ENCODE data around the gene GALR2.
A peak's percentile ranks its signal among the peaks of the same experiment; 100 is the strongest.
"Not testable (repeated sequence)": the region's sequence is repeated elsewhere in the genome, so short reads cannot be mapped to it uniquely, and the experiment has no call there.

GALR2 gene, protein sequence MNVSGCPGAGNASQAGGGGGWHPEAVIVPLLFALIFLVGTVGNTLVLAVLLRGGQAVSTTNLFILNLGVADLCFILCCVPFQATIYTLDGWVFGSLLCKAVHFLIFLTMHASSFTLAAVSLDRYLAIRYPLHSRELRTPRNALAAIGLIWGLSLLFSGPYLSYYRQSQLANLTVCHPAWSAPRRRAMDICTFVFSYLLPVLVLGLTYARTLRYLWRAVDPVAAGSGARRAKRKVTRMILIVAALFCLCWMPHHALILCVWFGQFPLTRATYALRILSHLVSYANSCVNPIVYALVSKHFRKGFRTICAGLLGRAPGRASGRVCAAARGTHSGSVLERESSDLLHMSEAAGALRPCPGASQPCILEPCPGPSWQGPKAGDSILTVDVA

DNA sequence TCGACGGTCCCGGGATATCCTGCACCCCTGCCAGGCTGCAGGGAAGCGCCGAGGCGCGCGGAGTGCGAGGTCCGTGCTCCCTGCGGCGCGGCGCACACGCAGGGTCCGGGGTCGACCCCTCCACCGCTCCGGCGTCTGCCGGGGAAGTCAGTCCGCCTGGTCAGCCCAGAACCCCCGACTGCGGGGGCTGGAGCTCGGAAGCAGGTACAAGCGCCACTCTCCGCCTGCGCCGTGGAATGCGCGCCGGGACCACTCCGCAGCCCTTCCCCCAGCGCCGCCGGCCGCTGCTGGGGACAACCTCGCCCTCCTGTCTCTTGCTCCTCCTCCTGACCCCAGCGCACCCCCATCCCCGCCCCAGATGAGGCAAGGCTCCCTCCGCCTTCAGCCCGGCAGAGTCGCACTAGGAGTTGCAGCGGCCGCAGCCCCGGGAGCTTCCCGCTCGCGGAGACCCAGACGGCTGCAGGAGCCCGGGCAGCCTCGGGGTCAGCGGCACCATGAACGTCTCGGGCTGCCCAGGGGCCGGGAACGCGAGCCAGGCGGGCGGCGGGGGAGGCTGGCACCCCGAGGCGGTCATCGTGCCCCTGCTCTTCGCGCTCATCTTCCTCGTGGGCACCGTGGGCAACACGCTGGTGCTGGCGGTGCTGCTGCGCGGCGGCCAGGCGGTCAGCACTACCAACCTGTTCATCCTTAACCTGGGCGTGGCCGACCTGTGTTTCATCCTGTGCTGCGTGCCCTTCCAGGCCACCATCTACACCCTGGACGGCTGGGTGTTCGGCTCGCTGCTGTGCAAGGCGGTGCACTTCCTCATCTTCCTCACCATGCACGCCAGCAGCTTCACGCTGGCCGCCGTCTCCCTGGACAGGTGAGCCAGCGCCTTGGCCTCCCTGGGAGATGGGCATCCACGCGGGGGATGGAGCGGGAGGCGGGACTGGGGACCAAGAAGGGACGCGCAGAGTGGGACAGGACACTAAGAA is at the start of gene GALR2:
Gene GALR2 (plus strand): TSS at position 392 of the 974 bp plus-strand sequence. CDS start 103 bp downstream, at position 495.
- DNase-seq: peak; percentile 47

DNA sequence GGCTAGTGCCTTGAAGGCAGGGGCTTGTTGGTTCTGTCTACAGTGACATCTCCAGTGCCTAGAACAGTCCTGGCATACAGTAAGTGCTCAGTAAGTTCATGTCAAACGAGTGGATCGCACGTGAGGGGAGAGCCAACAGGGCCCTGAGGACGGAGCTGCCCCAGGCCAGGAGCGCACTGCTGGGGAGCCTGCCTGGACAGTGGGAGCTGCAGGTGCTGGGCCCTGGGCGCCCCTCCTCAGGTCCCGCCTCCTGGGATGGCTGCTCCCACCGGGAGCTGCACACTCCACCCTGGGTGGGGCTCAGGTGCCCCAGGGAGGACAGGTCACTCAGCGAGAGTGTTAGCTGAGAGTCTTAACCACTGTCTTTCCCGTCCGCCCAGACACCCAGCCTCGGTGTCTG is 49.3 kb upstream of the GALR2 start:
- DNase-seq: no peak

DNA sequence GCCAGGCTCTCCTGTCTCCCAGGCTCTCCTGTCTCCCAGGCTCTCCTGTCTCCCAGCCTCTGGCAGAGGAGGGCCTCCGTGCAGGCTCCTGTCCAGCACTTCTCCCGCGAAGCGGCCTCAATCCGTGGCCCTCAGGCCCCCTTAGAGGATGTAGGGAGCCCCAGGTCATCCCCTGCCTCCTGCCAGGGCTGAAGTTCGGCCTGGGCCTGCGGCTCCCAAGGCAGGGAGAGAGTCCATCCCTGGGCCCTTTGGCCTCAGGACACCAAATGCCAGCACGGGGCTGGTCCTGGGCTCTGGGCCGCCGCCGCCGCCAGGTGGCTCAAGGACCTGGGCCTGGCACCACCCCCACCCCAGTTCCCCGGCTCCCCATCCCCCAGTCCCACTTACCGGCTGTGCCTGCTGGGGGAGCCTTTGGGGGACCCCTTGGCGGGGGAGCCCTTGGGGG is 47.8 kb upstream of the GALR2 start:
- DNase-seq: no peak

DNA sequence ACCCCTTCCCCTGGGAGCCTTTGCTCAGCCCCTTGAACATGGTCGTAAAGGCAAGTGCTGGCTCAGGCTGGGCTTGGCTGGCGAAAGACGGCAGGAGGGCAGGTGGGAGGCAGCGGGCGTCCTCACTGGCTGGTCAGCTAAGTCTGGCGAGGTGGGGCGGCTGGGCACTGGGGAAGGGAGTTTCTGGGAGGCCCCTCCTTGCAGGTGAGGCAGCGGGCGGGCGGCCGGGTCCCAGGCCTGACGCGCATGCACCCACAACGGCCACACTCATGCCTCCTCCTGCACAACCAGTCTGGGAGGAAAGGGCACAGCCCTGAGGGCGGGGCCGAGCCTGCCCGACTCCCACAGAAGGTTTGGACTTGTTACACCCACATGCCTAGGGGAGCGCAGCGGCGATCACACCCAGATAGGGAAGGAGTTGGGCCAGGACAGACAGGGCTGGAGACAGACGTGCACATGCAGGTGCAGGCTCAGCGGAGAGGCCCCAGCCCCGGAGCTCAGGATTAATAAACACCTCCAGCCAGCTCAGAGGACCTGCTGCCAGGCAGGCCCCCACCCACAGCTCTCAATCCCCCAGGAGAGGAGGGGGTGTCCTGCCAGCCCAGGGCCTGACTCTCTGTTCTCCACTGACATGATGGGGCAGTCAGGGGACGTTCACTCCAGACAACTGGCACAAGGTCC is 47.3 kb upstream of the GALR2 start, which contains the start of gene EVPL:
Gene EVPL (minus strand): TSS at position 148 of the 681 bp plus-strand sequence. CDS start 108 bp downstream, at position 40.
- DNase-seq: peak; percentile 79

DNA sequence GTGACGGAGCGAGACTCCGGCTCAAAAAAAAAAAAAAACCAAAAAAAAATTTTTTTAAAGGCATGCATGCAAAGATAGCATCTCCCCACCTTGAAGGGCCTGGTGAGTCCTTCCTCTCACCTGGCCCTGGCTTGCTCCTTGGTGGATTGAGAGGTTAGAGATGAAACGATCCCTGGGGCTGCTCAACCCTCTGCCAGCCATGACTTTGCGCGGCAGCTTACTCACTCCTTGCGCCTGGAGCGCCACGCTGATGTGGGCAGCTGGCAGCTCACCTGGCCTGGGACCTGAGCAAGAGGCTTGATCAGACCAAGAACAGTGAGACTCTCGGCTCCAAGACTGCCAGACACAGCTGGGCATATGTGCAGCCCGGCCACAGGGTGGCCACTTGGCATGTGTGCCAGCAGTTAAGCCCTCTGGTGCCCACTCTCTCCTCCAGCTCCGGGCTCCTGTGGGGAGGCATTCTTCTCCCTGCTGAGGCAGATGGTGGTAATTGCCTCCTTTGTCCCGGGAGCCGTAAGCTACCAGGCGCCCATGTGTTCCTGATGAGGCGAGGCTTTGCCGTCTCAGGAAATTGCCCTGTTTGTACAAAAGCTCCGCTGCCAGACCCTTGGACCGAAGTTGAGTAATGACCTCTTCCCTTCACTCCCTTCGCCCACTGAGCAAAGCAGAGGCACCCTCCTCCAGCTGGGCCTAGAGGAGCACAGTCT is 42.4 kb upstream of the GALR2 start:
- peak; percentile 38 for DNase-seq

DNA sequence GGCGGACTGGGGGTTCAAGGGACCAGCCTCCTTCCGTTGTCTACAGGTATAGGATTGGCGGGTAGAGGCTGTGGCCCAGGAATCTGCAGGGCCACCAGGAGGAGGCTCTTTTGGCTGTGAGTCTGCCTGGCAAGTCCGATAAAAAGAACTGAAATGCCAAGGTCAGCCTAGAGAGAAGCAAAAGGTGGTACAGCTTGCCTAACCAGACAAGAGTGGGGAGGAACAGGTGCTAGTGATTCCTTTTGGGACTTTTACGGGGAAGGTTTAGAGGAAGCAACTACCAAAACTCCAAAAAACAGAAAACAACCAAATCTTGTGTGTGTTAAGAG is 41.8 kb upstream of the GALR2 start:
- no peak for DNase-seq

DNA sequence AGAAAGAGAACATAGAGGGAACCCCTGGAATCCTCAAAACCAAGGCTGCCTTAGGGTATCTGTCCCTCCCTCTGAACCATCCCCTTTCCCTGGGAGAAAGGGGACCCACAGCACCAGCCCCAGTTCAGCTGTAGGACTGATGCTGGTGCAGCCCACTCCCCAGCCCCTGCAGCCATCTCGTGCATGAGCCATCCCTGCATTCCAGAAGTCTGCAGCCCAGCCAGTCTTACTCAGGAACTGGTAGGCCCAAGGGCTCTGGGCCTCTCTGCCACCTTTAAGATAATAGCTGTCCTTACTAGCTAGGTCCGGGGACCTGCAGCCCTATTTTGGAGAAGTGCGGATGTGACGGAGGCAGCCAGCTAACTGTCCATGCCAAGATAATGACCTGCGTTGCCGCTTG is 41.4 kb upstream of the GALR2 start:
- DNase-seq: no peak

DNA sequence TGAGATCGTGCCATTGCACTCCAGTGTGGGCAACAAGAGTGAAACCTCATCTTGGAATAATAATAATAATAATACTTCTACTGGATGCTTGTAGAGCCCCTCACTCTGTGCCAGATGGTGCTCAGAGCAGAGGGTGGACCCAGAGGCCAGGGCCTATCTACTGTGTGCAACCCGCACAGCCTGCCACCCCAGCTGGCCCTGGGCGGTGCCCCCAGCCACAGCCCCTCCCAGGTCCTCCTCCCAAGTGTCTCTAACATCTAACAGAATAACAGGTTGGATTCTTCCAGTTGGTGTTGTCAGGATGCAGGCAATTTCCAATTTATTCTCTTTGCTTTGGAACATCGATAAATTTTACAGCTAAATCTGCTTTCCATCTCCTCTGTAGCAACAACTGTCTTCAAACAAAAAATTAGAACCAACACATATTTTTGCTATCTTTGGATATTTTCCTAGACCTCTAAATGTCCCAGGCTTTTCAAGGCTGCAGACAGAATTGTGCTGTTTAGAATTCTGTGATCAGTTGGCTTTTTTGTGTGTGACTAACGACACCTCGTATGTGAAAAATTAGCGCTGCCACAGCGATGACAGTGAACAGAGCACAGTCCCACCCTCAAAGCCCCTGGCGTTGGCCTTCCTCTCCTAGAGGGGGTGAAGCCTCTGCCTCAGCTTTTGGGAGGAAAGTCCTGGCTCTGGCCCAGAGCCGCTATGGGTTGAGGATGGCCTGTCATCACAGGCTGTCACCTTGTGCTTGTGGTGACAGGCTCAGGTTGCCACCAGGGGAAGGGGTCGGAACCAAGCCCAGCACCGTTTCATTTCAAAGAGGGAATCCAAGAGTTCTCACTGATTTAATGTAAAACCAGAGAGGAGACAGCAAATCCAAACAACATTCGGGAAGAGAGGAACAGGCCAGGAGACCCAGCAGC is 39.9 kb upstream of the GALR2 start:
- DNase-seq: peak; percentile 79

DNA sequence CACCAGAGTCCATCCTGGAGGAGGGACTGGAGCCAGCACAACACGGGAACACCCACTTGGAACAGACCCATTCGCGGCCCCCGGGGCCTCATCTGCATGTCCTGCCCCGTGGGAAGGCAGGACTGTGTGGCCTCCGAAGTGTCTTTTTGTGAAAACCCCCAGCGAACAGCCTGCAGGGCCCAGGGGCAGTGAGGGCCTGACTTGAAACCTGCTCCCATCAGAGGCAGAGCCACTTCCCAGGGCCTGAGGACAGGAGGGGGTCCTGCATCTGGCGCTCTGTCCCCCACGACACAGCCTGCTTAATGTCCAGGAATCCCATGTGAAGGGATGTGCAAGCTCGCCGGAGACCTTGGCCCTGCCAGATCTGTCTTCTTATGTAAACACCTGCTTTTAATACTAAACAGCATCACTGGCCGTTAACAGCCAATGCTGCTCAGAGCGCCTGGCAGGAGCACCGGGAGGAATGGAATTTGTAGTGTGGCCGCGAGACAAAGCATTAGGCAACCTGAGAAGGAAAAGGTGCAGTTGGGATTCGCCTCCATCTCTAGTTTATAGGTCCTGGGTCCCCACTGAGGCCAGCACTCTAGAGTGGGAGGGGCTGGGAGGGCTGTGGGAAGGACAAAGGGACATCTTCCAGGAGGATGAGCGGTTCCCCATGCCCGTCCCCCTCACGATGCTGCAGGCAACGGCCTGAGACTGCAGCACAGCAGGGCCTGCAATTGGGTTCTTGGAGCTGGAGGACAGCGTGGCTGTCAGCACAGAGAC is 37.9 kb upstream of the GALR2 start:
- no peak for DNase-seq

DNA sequence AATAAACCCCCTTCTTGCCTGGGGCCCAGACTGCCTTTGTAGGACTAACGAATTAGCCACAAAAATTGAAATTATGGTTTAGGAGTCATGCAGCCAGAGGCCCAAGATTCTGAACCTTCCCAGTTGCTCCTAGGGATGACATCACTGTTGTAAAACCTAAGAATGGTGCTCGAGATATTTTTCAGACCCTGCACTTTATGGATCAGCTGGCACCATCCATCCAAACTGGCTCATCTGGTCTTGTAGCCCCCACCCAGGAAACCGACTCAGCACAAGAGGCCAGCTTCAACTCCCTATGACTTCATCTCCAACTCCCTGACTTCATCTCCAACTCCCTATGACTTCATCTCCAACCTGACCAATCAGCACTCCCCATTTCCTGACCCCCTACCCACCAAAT is 36.5 kb upstream of the GALR2 start:
- no peak for DNase-seq

DNA sequence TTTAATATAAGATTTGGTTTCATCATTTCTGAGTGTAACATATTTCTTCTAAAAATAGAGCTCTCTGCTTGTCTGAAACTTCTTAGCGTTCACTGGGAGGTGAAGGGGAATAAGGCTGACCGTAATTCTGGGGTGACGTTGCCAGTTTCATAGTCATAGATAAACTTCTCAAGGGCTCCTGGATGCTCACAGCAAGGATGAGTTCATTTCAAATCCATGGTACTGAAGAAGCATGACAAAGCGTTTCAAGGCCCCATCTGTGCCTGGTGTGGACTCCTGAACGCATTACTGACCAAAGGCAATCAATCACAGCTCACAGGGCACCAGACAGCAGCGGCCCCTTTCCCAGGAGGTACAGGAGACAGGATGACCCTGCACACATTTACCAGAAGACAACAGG is 35.5 kb upstream of the GALR2 start:
- DNase-seq: no peak

DNA sequence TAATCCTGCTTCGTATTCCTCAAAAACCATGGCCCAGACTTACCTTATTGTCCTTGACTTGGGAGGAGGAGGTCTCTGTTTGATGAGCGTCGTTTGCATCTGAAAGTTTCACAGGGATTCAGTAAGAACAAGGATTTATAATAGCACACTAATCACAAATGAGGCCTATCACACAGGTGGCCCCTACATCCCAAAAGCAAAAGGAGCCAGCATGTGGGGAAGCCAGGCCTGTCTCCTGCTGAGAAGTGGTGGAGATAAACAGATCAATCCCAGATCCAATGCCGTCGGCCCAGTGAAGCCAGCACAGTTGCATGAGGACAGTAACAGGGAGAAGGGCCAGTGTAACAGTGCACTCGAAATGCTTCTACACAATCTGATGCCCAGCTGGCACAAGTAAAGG is 34.2 kb upstream of the GALR2 start:
- no peak for DNase-seq

DNA sequence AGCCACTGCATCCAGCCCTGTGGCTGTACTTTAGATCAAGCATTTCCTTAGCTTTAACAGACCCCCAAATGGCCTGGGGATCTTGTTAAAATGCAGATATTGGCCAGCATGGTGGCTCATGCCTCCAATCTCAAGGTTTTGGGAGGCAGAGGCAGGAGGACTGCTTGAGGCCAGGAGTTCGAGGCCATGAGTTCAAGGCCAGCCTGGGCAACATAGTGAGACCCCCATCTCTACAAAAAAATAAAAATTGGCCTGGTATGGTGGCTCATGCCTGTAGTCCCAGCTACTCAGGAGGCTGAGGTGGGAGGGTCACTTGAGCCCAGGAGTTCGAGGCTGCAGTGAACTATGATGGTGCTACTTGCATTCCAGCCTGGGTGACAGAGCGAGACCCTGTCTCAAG is 31.7 kb upstream of the GALR2 start:
- not testable (repeated sequence) for DNase-seq

DNA sequence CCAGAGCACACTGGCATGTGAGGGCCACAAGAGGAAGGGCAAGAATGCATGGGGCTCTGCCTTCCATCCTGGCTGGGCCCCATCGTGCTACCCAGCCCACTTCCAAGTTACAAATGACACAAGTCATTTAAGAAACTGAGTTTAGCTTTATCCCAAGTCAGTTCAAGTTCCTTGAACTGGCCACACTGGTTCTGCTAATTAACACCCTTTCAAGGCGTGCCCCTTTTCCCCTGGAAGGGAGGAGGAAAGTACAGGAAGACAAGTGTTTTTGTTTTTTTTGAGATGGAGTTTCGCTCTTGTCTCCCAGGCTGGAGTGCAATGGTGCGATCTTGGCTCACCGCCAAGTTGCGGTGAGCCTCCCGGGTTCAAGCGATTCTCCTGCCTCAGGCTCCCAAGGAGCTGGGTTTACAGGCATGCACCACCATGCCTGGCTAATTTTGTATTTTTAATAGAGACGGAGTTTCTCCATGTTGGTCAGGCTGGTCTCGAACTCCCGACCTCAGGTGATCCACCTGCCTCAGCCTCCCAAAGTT is 30.0 kb upstream of the GALR2 start:
- not testable (repeated sequence) for DNase-seq

DNA sequence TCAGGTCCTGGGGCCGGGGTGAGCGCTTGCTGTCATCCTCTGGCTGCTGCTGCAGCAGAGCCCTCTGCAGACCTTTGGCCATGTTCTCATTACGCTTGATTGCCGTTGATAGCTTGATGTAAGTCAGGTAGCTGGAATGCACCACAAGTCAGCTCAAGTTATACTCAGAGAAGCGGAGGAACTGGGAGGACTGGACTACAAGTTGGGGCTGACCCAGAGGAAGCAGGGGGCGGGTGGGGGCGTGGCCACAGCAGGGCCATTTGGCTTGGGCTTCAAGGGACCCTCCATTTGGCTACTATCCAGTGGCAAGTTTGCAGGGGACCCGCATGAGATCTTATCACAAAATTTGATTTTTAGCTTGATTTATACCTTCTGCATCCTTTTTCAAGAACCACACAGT is 28.5 kb upstream of the GALR2 start:
- DNase-seq: no peak

DNA sequence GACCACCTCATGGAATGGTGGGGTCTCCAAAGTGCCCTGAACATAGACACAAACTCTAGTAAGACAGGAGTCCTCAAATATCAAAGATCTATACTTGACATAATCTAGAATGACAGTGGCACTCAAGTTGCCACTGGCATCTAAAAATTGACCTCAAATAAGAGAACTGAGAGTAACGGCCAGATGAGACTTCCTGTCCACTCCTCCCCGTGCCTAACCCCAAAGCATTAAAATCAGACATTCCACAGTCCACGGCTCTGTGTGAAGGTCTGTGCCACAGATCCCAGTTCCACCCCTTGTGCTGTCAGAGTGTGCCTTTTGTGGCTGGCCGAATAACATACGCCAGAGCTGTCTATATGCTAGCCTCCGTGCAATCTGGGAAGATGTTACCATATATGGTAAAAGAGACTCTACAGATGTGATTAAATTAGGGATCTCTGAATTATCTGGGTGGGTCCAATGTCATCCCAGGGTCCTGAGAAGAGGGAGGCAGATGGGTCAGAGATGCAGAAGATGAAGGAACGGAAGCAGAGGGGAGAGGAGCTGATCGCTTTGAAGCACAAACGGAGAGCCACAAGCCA is 26.5 kb upstream of the GALR2 start:
- no peak for DNase-seq

DNA sequence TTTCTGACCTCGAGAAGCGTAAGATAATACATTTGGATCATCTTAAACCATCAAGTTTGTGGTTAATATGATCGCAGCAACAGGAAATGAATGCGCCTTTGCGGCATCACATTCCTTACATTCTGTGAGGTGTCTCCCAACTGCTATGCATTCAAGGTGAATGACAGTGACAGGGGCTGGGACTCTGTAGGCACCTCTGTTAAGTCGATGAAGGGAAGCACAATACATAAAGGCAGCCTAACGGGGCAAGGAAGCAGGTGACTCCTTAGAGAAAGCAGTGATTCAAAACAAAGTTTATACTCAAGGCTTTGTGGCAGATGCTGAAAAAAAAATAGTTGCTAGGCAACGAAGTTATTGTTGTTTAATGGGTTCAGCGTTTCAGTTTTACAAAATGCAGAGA is 25.9 kb upstream of the GALR2 start:
- DNase-seq: no peak

DNA sequence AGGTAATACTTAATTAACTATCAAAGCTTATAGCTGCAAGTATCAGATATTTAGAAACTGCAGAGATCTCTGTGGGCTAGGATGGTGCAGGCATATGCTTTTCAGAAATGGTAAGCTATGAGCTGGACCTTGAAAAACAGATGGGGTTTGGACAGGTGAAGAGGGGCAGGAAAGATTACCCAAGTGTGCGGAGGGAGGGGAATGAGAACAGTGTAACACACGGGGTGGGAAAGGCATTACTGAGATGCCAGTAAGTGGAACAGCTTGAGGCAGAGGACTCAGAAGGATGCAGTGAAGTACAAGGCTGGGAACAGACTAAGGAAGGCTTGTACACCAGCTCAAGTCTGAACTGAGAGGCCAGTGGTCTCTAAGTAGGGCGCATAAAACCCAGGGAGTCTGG is 25.3 kb upstream of the GALR2 start:
- DNase-seq: no peak

DNA sequence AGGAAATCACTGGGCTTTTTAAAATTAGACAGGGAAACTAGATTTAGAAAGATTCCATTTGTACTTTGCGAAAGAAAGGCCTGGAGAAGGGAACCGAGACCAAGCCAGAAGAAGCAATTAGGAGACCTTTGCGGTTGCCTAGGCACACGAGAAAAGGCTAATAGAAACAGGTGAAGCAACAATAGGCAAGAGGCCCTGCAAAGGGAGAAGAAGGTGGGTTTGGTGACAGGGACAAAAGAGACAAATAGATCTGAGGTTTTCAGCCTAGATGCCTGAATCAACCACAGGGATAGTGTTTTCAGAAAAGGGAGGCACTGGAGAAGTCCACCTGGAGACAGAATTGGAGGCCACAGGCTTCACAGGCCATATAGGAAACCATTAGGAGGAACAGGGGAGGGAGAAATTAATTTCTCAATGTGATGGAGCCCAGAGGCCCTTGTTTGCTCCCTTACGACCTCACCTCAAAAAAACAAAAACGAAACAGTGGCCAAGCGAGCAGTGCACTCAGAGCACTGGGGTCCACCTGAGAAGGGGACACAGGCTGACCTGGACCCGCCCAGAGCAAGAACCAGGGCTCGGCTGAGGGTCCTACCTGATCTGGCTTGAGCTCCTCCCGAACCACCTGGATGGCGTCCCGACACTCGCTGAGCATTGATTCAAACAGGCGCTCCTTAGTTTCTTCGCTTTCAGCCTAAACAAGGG is 24.6 kb upstream of the GALR2 start:
- DNase-seq: no peak
